ENCODE results near the gene MZB1. TPM values are rescaled to one million over a fixed set of nuclear protein-coding genes. Genes with fewer than 3 reads are reported as not detected.
A peak's percentile ranks its signal among the peaks of the same experiment; 100 is the strongest.

Gene MZB1
- total and polyA plus RNA-seq, 2 of the 13 experiments (the other 11 are each of a cell fraction or from before 2014, with no cell fraction given) = 0.31 to 0.40 TPM

DNA sequence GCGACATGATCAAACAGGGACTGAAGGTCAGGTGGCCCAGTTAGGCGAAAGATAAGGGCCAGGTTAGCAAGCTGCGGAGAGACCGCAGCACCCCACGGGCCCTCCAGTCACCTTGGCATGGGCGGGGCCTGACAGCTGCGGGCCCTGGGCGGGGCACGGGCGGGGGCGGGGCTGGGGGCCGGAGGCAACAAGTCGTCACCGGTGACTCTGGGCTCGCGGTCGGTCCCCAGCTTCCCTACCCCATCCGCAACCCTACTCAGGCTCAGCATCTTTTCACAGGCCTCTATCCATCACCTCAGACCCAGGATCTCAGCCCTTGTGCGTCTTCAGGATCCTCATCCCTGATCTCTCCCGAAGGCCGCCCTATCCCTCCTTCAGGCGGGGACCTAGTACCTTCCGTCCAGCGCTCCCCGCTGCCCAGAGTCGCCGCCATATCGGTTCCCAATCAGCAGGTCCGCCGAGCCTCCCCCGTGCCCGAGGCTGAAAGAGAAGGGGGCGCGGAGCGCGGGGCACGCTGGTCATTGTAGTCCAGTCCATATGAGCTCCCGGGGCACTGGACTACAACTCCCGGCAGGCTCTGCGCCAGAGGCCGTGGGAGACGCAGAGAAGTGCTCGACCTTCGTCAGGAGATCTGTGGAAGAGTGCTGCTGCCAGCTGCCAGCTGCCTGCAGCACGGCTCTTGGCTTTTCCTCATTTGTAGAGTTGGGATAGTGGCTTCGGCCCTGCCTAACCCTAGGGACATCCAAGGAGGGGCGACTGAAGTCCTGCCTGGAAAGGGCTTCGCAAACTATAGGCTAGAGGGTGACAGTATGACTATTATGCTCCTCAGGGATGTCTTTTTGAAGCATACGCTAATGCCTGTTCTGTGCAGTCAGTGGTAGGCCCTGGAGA, 49.5 kb upstream of the MZB1 start, which contains the start of gene DNAJC18 (continued):
- TF ChIP-seq, protein P1, sequence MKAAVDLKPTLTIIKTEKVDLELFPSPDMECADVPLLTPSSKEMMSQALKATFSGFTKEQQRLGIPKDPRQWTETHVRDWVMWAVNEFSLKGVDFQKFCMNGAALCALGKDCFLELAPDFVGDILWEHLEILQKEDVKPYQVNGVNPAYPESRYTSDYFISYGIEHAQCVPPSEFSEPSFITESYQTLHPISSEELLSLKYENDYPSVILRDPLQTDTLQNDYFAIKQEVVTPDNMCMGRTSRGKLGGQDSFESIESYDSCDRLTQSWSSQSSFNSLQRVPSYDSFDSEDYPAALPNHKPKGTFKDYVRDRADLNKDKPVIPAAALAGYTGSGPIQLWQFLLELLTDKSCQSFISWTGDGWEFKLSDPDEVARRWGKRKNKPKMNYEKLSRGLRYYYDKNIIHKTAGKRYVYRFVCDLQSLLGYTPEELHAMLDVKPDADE (CRISPR knock-in tag; IDR thresholded peaks at IDR 0.05) = no peak
- TF ChIP-seq NONO (IDR thresholded peaks at IDR 0.05) (no peak), NONO (CRISPR knock-in tag; conservative IDR thresholded peaks at IDR 0.05) (0 out of 2 replicates have a peak, but pooled peaks have one; percentile 67), MAFF (IDR thresholded peaks at IDR 0.05; ENCODE audit: low read depth, low read length) (no peak), NAIF1 (CRISPR knock-in tag; IDR thresholded peaks at IDR 0.05; ENCODE audit: borderline replicate concordance) (no peak), ATM (IDR thresholded peaks at IDR 0.05; ENCODE audit: borderline replicate concordance) (no peak), JDP2 (CRISPR knock-in tag; IDR thresholded peaks at IDR 0.05; ENCODE audit: borderline replicate concordance) (no peak), DR1 (CRISPR knock-in tag; IDR thresholded peaks at IDR 0.05) (peak; percentile 82; the same call in 1 of the 2 replicates), ZNF331 (CRISPR knock-in tag; IDR thresholded peaks at IDR 0.05) (peak; percentile 63; the same call in 1 of the 2 replicates), RXRA (CRISPR knock-in tag; IDR thresholded peaks at IDR 0.05) (peak; percentile 41; the same call in 1 of the 2 replicates), REXO4 (CRISPR knock-in tag; IDR thresholded peaks at IDR 0.05; ENCODE audit: borderline replicate concordance) (no peak), JARID2 (CRISPR knock-in tag; IDR thresholded peaks at IDR 0.05; ENCODE audit: insufficient replicate concordance) (peak; percentile 65), TOPORS (CRISPR knock-in tag; IDR thresholded peaks at IDR 0.05) (no peak), ZNF207 (IDR thresholded peaks at IDR 0.05; ENCODE audit: borderline replicate concordance) (no peak), ONECUT2 (CRISPR knock-in tag; IDR thresholded peaks at IDR 0.05) (no peak), ZNF251 (CRISPR knock-in tag; IDR thresholded peaks at IDR 0.05) (no peak), FOSL1 (CRISPR knock-in tag; IDR thresholded peaks at IDR 0.05; ENCODE audit: borderline replicate concordance) (no peak)
- TF ChIP-seq, protein P2, sequence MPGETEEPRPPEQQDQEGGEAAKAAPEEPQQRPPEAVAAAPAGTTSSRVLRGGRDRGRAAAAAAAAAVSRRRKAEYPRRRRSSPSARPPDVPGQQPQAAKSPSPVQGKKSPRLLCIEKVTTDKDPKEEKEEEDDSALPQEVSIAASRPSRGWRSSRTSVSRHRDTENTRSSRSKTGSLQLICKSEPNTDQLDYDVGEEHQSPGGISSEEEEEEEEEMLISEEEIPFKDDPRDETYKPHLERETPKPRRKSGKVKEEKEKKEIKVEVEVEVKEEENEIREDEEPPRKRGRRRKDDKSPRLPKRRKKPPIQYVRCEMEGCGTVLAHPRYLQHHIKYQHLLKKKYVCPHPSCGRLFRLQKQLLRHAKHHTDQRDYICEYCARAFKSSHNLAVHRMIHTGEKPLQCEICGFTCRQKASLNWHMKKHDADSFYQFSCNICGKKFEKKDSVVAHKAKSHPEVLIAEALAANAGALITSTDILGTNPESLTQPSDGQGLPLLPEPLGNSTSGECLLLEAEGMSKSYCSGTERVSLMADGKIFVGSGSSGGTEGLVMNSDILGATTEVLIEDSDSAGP (CRISPR knock-in tag; IDR thresholded peaks at IDR 0.05; ENCODE audit: borderline replicate concordance) = peak; percentile 20; the same call in 1 of the 2 replicates
- TF ChIP-seq, protein P3, sequence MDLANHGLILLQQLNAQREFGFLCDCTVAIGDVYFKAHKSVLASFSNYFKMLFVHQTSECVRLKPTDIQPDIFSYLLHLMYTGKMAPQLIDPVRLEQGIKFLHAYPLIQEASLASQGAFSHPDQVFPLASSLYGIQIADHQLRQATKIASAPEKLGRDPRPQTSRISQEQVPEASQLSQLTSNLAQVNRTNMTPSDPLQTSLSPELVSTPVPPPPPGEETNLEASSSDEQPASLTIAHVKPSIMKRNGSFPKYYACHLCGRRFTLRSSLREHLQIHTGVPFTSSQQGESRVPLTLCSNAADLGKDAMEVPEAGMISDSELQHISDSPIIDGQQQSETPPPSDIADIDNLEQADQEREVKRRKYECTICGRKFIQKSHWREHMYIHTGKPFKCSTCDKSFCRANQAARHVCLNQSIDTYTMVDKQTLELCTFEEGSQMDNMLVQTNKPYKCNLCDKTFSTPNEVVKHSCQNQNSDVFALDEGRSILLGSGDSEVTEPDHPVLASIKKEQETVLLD (CRISPR knock-in tag; IDR thresholded peaks at IDR 0.05; ENCODE audit: low read depth) = no peak
- TF ChIP-seq, protein P4, sequence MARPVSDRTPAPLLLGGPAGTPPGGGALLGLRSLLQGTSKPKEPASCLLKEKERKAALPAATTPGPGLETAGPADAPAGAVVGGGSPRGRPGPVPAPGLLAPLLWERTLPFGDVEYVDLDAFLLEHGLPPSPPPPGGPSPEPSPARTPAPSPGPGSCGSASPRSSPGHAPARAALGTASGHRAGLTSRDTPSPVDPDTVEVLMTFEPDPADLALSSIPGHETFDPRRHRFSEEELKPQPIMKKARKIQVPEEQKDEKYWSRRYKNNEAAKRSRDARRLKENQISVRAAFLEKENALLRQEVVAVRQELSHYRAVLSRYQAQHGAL (CRISPR knock-in tag; IDR thresholded peaks at IDR 0.05; ENCODE audit: not compliant biosample characterization) = no peak
- TF ChIP-seq, protein P5, sequence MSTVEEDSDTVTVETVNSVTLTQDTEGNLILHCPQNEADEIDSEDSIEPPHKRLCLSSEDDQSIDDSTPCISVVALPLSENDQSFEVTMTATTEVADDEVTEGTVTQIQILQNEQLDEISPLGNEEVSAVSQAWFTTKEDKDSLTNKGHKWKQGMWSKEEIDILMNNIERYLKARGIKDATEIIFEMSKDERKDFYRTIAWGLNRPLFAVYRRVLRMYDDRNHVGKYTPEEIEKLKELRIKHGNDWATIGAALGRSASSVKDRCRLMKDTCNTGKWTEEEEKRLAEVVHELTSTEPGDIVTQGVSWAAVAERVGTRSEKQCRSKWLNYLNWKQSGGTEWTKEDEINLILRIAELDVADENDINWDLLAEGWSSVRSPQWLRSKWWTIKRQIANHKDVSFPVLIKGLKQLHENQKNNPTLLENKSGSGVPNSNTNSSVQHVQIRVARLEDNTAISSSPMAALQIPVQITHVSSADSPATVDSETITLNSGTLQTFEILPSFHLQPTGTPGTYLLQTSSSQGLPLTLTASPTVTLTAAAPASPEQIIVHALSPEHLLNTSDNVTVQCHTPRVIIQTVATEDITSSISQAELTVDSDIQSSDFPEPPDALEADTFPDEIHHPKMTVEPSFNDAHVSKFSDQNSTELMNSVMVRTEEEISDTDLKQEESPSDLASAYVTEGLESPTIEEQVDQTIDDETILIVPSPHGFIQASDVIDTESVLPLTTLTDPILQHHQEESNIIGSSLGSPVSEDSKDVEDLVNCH (CRISPR knock-in tag; IDR thresholded peaks at IDR 0.05) = no peak
- TF ChIP-seq, protein P6, sequence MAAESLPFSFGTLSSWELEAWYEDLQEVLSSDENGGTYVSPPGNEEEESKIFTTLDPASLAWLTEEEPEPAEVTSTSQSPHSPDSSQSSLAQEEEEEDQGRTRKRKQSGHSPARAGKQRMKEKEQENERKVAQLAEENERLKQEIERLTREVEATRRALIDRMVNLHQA (CRISPR knock-in tag; IDR thresholded peaks at IDR 0.05) = no peak
